ENCODE measurements around the gene RRP15. TPM values are rescaled to one million over a fixed set of nuclear protein-coding genes. Genes with fewer than 3 reads are reported as not detected.

The RRP15 gene
- total RNA-seq, 1 donor, result 7.8 TPM

DNA sequence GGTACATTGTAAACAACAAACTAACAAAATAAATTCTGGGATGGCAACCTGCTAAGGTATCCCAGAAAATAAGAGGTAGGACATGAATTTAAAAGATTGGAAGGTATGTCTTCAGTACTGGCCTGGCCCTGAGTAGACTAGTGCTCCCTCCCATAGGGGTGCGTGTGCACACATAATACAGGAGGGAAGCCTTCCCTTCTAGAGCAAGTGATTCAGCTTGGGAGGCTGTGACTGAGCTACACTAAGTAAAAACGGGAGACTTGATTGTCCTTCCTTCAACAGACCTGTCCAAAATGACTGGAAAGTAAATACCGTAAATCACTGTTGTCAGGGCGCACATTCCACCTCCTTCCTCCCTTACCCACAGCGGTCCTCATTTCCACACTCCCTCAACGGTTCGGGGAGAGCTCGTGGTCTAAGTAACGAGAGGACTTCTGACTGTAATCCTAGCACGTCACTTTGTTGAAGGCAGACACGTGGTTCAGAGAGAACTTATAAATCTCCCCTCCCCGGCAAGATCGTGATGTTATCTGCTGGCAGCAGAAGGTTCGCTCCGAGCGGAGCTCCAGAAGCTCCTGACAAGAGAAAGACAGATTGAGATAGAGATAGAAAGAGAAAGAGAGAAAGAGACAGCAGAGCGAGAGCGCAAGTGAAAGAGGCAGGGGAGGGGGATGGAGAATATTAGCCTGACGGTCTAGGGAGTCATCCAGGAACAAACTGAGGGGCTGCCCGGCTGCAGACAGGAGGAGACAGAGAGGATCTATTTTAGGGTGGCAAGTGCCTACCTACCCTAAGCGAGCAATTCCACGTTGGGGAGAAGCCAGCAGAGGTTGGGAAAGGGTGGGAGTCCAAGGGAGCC is 60.0 kb downstream of the RRP15 start, which contains the start of gene TGFB2:
TGFB2 (plus strand) TSS at position 523 of the 859 bp plus-strand sequence. CDS start 1,366 bp downstream, outside the sequence.
- DNase-seq (ENCODE audit: low read depth), result peak; percentile 89
- TF ChIP-seq, protein P1, sequence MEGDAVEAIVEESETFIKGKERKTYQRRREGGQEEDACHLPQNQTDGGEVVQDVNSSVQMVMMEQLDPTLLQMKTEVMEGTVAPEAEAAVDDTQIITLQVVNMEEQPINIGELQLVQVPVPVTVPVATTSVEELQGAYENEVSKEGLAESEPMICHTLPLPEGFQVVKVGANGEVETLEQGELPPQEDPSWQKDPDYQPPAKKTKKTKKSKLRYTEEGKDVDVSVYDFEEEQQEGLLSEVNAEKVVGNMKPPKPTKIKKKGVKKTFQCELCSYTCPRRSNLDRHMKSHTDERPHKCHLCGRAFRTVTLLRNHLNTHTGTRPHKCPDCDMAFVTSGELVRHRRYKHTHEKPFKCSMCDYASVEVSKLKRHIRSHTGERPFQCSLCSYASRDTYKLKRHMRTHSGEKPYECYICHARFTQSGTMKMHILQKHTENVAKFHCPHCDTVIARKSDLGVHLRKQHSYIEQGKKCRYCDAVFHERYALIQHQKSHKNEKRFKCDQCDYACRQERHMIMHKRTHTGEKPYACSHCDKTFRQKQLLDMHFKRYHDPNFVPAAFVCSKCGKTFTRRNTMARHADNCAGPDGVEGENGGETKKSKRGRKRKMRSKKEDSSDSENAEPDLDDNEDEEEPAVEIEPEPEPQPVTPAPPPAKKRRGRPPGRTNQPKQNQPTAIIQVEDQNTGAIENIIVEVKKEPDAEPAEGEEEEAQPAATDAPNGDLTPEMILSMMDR (IDR thresholded peaks at IDR 0.05; ENCODE audit: insufficient read depth, low read depth, low read length), result no peak
- peak within 1 kb of the TSS; percentile 81 for H3K4me3 ChIP-seq (ENCODE audit: low read depth, low read length)

GRCh38 chr1:218345673-218346390 is 60.7 kb downstream of the RRP15 start:
- peak overlapping the region; percentile 81 for H3K4me3 ChIP-seq (ENCODE audit: low read depth, low read length)
- DNase-seq (ENCODE audit: low read depth), result peak; percentile 76
- TF ChIP-seq, protein P1 (IDR thresholded peaks at IDR 0.05; ENCODE audit: insufficient read depth, low read depth, low read length), result no peak

GRCh38 chr1:218346391-218347204 is 61.5 kb downstream of the RRP15 start:
- H3K4me3 ChIP-seq (ENCODE audit: low read depth, low read length), result peak overlapping the region; percentile 81
- TF ChIP-seq, protein P1 (IDR thresholded peaks at IDR 0.05; ENCODE audit: insufficient read depth, low read depth, low read length), result no peak
- DNase-seq (ENCODE audit: low read depth), result peak; percentile 60

GRCh38 chr1:218347336-218347722 is 62.2 kb downstream of the RRP15 start:
- peak overlapping the region; percentile 81 for H3K4me3 ChIP-seq (ENCODE audit: low read depth, low read length)
- peak; percentile 37 for DNase-seq (ENCODE audit: low read depth)
- TF ChIP-seq, protein P1 (IDR thresholded peaks at IDR 0.05; ENCODE audit: insufficient read depth, low read depth, low read length), result peak; percentile 11

- DNase-seq (ENCODE audit: low read depth), result peak; percentile 82
- peak overlapping the region; percentile 81 for H3K4me3 ChIP-seq (ENCODE audit: low read depth, low read length)
- TF ChIP-seq, protein P1 (IDR thresholded peaks at IDR 0.05; ENCODE audit: insufficient read depth, low read depth, low read length), result no peak
Measured at GRCh38 chr1:218347723-218348627, 62.9 kb downstream of the RRP15 start.
